Neuronal stem cell (in vitro differentiated cells): ENCODE results near the gene G6PD.
"Not testable (repeated sequence)": the region's sequence is repeated elsewhere in the genome, so short reads cannot be mapped to it uniquely, and the experiment has no call there.

ENCODE experiments used
- DNase-seq: peaks from one replicate; pipeline ENCODE4 v3.0.0-alpha.2; 2013; ENCODE audit warnings: low spot score
- H2AFZ ChIP-seq: one replicate; pipeline ENCODE4 v1.6.1; 2013; ENCODE audit warnings: mild to moderate bottlenecking, low read length, inconsistent platforms
- H2AK5ac ChIP-seq: 2 replicates; pipeline ENCODE4 v1.6.1; 2013; ENCODE audit warnings: low read depth, mild to moderate bottlenecking, inconsistent platforms, low read length, moderate library complexity, mixed read lengths
- H2BK120ac ChIP-seq: 2 replicates; pipeline ENCODE4 v1.6.1; 2013; ENCODE audit warnings: low read depth, mild to moderate bottlenecking, inconsistent platforms, low read length, moderate library complexity, mixed read lengths
- H2BK12ac ChIP-seq: one replicate; pipeline ENCODE4 v1.6.1; 2013; ENCODE audit warnings: low read length, inconsistent platforms
- H2BK15ac ChIP-seq: 2 replicates; pipeline ENCODE4 v1.6.1; 2013; ENCODE audit warnings: mild to moderate bottlenecking, low read length, inconsistent platforms, mixed read lengths
- H2BK5ac ChIP-seq: one replicate; pipeline ENCODE4 v1.6.1; 2013; ENCODE audit warnings: inconsistent platforms, mild to moderate bottlenecking, low read length, moderate library complexity
- H3K14ac ChIP-seq: one replicate; pipeline ENCODE4 v1.6.1; 2013; ENCODE audit warnings: low read length, inconsistent platforms
- H3K18ac ChIP-seq: 2 replicates; pipeline ENCODE4 v1.6.1; 2013; ENCODE audit warnings: low read length, inconsistent platforms
- H3K23ac ChIP-seq: 2 replicates; pipeline ENCODE4 v1.6.1; 2013; ENCODE audit warnings: low read depth, mild to moderate bottlenecking, mixed read lengths, low read length, inconsistent platforms; ENCODE audit not compliant: poor library complexity
- H3K27ac ChIP-seq: replicated peaks from 3 replicates; pipeline ENCODE4 v1.5.1; 2013; ENCODE audit warnings: low read length, inconsistent platforms
- H3K27me3 ChIP-seq, 3 experiments: 2 replicates each; pipeline ENCODE4 v1.6.1; 2013; ENCODE audit warnings: low read length in 3 of 3, mild to moderate bottlenecking in 2 of 3, inconsistent platforms in 1 of 3, low read depth in 1 of 3, mixed read lengths in 1 of 3, moderate library complexity in 1 of 3; ENCODE audit not compliant: control insufficient read depth in 3 of 3, insufficient read depth in 3 of 3
- H3K36me3 ChIP-seq, 2 donors: replicated peaks in 1 of 2; 2 replicates each; pipeline ENCODE4 v1.6.1; 2013; ENCODE audit warnings: low read length in 2 of 2; ENCODE audit not compliant: control insufficient read depth in 2 of 2, insufficient read depth in 2 of 2
- H3K4ac ChIP-seq: 2 replicates; pipeline ENCODE4 v1.6.1; 2013; ENCODE audit warnings: inconsistent platforms, mild to moderate bottlenecking, low read length, moderate library complexity
- H3K4me1 ChIP-seq, 2 donors: 1 replicate in 1 of 2; 2 replicates in 1 of 2; pipeline ENCODE4 v1.6.1; 2013; ENCODE audit warnings: low read length in 2 of 2, low read depth in 1 of 2; ENCODE audit not compliant: control insufficient read depth in 2 of 2, insufficient read depth in 1 of 2
- H3K4me2 ChIP-seq: one replicate; pipeline ENCODE4 v1.6.1; 2013; ENCODE audit warnings: mild to moderate bottlenecking, low read length, inconsistent platforms; ENCODE audit not compliant: insufficient read depth, poor library complexity, severe bottlenecking
- H3K4me3 ChIP-seq, 2 donors: 2 replicates each; pipeline ENCODE4 v1.5.1; 2013; ENCODE audit warnings: low read length in 2 of 2, mild to moderate bottlenecking in 2 of 2, inconsistent platforms in 1 of 2, moderate library complexity in 1 of 2
- H3K79me1 ChIP-seq: one replicate; pipeline ENCODE4 v1.6.1; 2013; ENCODE audit warnings: low read depth, mild to moderate bottlenecking, inconsistent platforms, low read length, moderate library complexity
- H3K9ac ChIP-seq: one replicate; pipeline ENCODE4 v1.6.1; 2013; ENCODE audit warnings: mild to moderate bottlenecking, low read depth, low read length, inconsistent platforms; ENCODE audit not compliant: poor library complexity
- H3K9me3 ChIP-seq, 2 donors: replicated peaks in 1 of 2; 2 replicates each; pipeline versions ENCODE3 to v1.6.1; 2013; ENCODE audit warnings: low read length in 2 of 2, mild to moderate bottlenecking in 2 of 2, inconsistent platforms in 1 of 2, low read depth in 1 of 2, mixed read lengths in 1 of 2, moderate library complexity in 1 of 2; ENCODE audit not compliant: control insufficient read depth in 2 of 2, insufficient read depth in 1 of 2
- H4K8ac ChIP-seq: one replicate; pipeline ENCODE4 v1.6.1; 2013; ENCODE audit warnings: low read depth, mild to moderate bottlenecking, inconsistent platforms, low read length, moderate library complexity
- H4K91ac ChIP-seq: one replicate; pipeline ENCODE4 v1.6.1; 2013; ENCODE audit warnings: low read length, low read depth, mild to moderate bottlenecking, inconsistent platforms; ENCODE audit not compliant: poor library complexity
- WGBS, 2 donors: extraction: QIAGEN DNeasy Blood & Tissue Kit; methylation state at CpG; one replicate each; pipeline ENCODE4 v1.1.7; 2013; ENCODE audit warnings: missing lambda C conversion rate in 2 of 2, mixed read lengths in 1 of 2; ENCODE audit not compliant: insufficient read length in 2 of 2, insufficient replicate concordance in 1 of 2; ENCODE audit errors: extremely low coverage in 2 of 2; 5-methylcytosine and 5-hydroxymethylcytosine counted together

Gene G6PD

DNA sequence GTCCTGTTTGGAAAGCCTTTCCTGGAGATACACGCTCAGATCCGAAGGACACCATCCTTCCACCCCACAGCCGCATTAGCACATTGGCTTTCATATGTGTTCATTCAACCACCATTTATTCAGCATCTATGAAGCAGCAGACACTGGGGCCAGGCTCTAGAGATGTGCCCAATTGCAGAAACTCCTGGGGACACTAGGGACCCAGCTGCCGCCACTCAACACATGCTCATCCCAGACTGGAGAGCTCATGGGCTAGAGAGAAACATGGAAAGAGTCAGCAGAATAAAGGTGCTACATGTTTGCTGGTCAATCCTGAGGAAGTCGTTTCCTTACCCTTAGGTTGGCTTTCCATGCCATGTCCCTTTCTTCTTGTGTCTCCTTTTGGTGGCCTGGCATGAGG lies 45.9 kb upstream of the G6PD start:
- no peak for DNase-seq
- Histone ChIP-seq H3K4me3 (no peak overlapping the region), H4K91ac (no peak overlapping the region), H3K18ac (no peak overlapping the region), H3K79me1 (no peaks in the 10 kb centered on the region), H3K4me2 (no peak overlapping the region), H3K27ac (no peak overlapping the region), H3K9ac (no peak overlapping the region), H4K8ac (no peak overlapping the region), H2BK15ac (no peak overlapping the region), H3K4ac (no peak overlapping the region), H2BK5ac (no peak overlapping the region), H2BK12ac (no peak overlapping the region), H3K4me1 (peaks cover 2 to 9% of the 10 kb centered on the region in 2 donors), H3K36me3 (no peaks in the 10 kb centered on the region), H3K9me3 (peaks cover 0 to 4% of the 10 kb centered on the region in 2 donors), H3K27me3 (no peaks in the 10 kb centered on the region), H2BK120ac (no peak overlapping the region), H2AK5ac (no peak overlapping the region), H3K23ac (no peak overlapping the region), H3K14ac (no peak overlapping the region), H2AFZ (no peak overlapping the region)
- WGBS, 2 donors, result no CpG with 5 or more reads among the region's 5 CpGs

DNA sequence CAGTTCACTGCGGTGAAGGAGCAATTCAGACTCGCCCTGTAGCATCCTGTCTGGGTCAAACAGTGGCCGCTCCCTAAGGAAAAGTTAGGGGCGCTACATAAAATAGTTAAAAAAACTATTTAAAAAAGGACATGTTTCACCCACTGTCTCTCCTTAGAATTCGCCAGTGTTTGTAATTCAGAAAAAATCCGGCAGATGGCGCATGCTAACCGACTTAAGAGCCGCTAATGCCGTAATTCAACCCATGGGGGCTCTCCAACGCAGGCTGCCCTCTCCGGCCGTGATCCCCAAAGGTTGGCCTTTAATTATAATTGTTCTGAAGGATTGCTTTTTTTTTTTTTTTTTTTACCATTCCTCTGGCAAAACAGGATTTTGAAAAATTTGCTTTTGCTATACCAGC lies 43.8 kb upstream of the G6PD start:
- not testable (repeated sequence) for H3K79me1 ChIP-seq, H2BK12ac ChIP-seq, H4K8ac ChIP-seq, H2AFZ ChIP-seq, H3K18ac ChIP-seq, H3K23ac ChIP-seq, H4K91ac ChIP-seq, H3K27ac ChIP-seq, H3K9me3 ChIP-seq, H3K14ac ChIP-seq, H3K4ac ChIP-seq, H3K4me2 ChIP-seq, H3K27me3 ChIP-seq, H3K4me1 ChIP-seq, H3K36me3 ChIP-seq, H2BK120ac ChIP-seq, H2AK5ac ChIP-seq, H2BK5ac ChIP-seq, DNase-seq, H3K9ac ChIP-seq, H3K4me3 ChIP-seq, H2BK15ac ChIP-seq
- no CpG with 5 or more reads among the region's 13 CpGs for WGBS, 2 donors

- H3K9ac ChIP-seq, H3K18ac ChIP-seq, H2AFZ ChIP-seq, H3K27ac ChIP-seq, H4K91ac ChIP-seq, H2BK5ac ChIP-seq, H3K4me3 ChIP-seq, H3K4ac ChIP-seq, H2BK15ac ChIP-seq, H2AK5ac ChIP-seq, H2BK12ac ChIP-seq, H4K8ac ChIP-seq, H3K9me3 ChIP-seq, H3K79me1 ChIP-seq, H3K14ac ChIP-seq, H3K4me1 ChIP-seq, H3K4me2 ChIP-seq, DNase-seq, H2BK120ac ChIP-seq, H3K23ac ChIP-seq, H3K36me3 ChIP-seq, H3K27me3 ChIP-seq: not testable (repeated sequence)
- no CpG with 5 or more reads among the region's 39 CpGs for WGBS, 2 donors
Observed at GRCh38 chrX:154584585-154585183, 38.0 kb upstream of the G6PD start, which contains the start of gene CTAG1A. Gene CTAG1A (plus strand): TSS chrX:154585133. CDS start chrX:154585207, 74 bp downstream.

- H2BK5ac ChIP-seq, H4K91ac ChIP-seq, H2AK5ac ChIP-seq, H3K23ac ChIP-seq, H3K9me3 ChIP-seq, H3K36me3 ChIP-seq, DNase-seq, H3K4me2 ChIP-seq, H3K4ac ChIP-seq, H4K8ac ChIP-seq, H3K27me3 ChIP-seq, H3K79me1 ChIP-seq, H3K18ac ChIP-seq, H2BK12ac ChIP-seq, H3K14ac ChIP-seq, H3K4me1 ChIP-seq, H3K9ac ChIP-seq, H2BK15ac ChIP-seq, H2BK120ac ChIP-seq, H3K27ac ChIP-seq, H3K4me3 ChIP-seq, H2AFZ ChIP-seq: not testable (repeated sequence)
- no CpG with 5 or more reads among the region's 8 CpGs for WGBS, 2 donors
Observed at GRCh38 chrX:154582994-154583393, 36.3 kb upstream of the G6PD start.
